SU-DHL-6 (cell line): Measurements from ENCODE around the gene SETD1A.

Source experiments
- EZH2phosphoT487 ChIP-seq: fragments of 200-600 bp; sonication (generic), shearing (Covaris generic); conservative IDR thresholded peaks from 2 replicates; pipeline ENCODE4 v1.6.1; 2018; ENCODE audit warnings: mild to moderate bottlenecking, antibody characterized with exemption, low read length, moderate library complexity, mixed read lengths
- TF ChIP-seq, protein P1 (sequence below): fragments of 200-600 bp; sonication (generic); IDR thresholded peaks from one replicate; pipeline ENCODE4 v1.5.1; 2017; ENCODE audit warnings: antibody characterized with exemption, mild to moderate bottlenecking, low read length, moderate library complexity; ENCODE audit not compliant: insufficient read depth, poor library complexity, severe bottlenecking

DNA sequence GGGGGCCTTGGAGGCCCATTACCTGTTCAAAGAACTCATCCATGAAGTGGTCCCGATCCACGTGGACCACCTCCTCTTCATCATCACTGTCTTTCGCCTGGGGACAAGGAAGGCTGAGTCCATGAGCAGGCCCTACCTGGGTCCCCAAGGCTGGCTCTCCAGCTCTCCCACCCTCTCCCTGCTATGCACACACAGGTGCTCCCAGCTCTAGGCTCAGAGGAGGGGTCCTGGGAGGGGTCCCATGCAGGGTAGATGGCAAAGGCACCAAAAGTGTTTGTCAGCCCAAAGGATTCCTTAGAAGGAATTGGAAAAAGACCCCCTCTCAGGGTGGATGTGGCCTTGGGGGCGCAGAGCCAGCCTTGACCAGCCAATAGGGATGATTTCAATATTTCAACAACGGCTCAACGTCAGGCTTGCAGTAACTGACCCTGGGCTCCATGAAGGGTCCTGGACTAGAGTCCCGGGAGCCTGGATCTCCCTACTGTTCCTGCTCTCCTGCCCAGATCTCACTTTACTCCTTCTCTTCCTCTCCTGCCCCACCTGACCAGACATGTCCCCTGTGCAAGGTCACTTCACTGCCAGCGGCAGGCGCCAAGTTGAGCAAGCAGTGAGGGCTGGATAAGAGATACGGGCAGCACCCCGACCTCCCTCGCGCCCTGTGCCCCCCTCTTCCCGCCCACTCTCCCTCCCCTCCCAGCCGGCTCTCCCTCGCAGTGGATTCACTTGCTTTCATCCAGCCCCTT is 44.1 kb downstream of the SETD1A start:
- TF ChIP-seq, protein P1, sequence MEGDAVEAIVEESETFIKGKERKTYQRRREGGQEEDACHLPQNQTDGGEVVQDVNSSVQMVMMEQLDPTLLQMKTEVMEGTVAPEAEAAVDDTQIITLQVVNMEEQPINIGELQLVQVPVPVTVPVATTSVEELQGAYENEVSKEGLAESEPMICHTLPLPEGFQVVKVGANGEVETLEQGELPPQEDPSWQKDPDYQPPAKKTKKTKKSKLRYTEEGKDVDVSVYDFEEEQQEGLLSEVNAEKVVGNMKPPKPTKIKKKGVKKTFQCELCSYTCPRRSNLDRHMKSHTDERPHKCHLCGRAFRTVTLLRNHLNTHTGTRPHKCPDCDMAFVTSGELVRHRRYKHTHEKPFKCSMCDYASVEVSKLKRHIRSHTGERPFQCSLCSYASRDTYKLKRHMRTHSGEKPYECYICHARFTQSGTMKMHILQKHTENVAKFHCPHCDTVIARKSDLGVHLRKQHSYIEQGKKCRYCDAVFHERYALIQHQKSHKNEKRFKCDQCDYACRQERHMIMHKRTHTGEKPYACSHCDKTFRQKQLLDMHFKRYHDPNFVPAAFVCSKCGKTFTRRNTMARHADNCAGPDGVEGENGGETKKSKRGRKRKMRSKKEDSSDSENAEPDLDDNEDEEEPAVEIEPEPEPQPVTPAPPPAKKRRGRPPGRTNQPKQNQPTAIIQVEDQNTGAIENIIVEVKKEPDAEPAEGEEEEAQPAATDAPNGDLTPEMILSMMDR, result no peak
- TF ChIP-seq EZH2phosphoT487, result no peak
